DND-41 (cell line): Measurements from ENCODE around the gene UNC5C.

Source experiments
- ATAC-seq: fragments of 200-7000 bp; cut with Tn5 transposase; 3 replicates; pipeline ENCODE4 v1.9.1; 2021; ENCODE audit warnings: low read depth; ENCODE audit not compliant: insufficient read depth
- DNase-seq: peaks from one replicate; pipeline ENCODE4 v3.0.0-alpha.2; 2020
- H2AFZ ChIP-seq: 2 replicates; pipeline ENCODE4 v1.6.0; 2012; ENCODE audit warnings: low read depth, low read length
- H3K27ac ChIP-seq: 2 replicates; pipeline ENCODE4 v1.5.1; 2012; ENCODE audit warnings: low read length, inconsistent platforms
- H3K27me3 ChIP-seq: fragments of 200-600 bp; sonication (generic); 2 replicates; pipeline ENCODE4 v1.6.0; 2012; ENCODE audit warnings: low read length, mild to moderate bottlenecking, inconsistent platforms; ENCODE audit not compliant: insufficient read depth, poor library complexity
- H3K36me3 ChIP-seq: 2 replicates; pipeline ENCODE4 v1.5.1; 2012; ENCODE audit warnings: low read length, inconsistent platforms; ENCODE audit not compliant: insufficient read depth
- H3K4me1 ChIP-seq: 2 replicates; pipeline ENCODE4 v1.5.1; 2012; ENCODE audit warnings: mild to moderate bottlenecking, low read length; ENCODE audit not compliant: insufficient read depth
- H3K4me2 ChIP-seq: 2 replicates; pipeline ENCODE4 v1.6.0; 2012; ENCODE audit warnings: mild to moderate bottlenecking, moderate library complexity, low read length, inconsistent platforms; ENCODE audit not compliant: insufficient read depth
- H3K4me3 ChIP-seq, 2 experiments: fragments of 200-600 bp in 1 of 2; shearing (Covaris generic) in 1 of 2; 2 replicates each; pipeline ENCODE4 v1.5.1; 2012 to 2016; ENCODE audit warnings: inconsistent platforms in 2 of 2, low read length in 2 of 2, mild to moderate bottlenecking in 2 of 2, low read depth in 1 of 2, moderate library complexity in 1 of 2
- H3K79me2 ChIP-seq: 2 replicates; pipeline ENCODE4 v1.6.0; 2012; ENCODE audit warnings: low read length, inconsistent platforms; ENCODE audit not compliant: insufficient read depth
- H3K9ac ChIP-seq: 2 replicates; pipeline ENCODE4 v1.6.0; 2012; ENCODE audit warnings: low read depth, mild to moderate bottlenecking, inconsistent platforms, low read length, moderate library complexity
- H3K9me3 ChIP-seq: 2 replicates; pipeline ENCODE4 v1.5.1; 2012; ENCODE audit warnings: low read length, moderate library complexity, mild to moderate bottlenecking, inconsistent platforms; ENCODE audit not compliant: insufficient read depth, severe bottlenecking
- H4K20me1 ChIP-seq: 2 replicates; pipeline ENCODE4 v1.6.0; 2012; ENCODE audit warnings: low read length; ENCODE audit not compliant: insufficient read depth
- CTCF ChIP-seq: IDR thresholded peaks from 2 replicates; pipeline ENCODE4 v1.5.1; 2012; ENCODE audit warnings: borderline replicate concordance, low read length, moderate library complexity, mild to moderate bottlenecking; ENCODE audit not compliant: poor library complexity, severe bottlenecking; ENCODE audit errors: extremely low read depth
- EZH2 ChIP-seq: IDR thresholded peaks from 3 replicates; pipeline ENCODE4 v1.6.1; 2012; ENCODE audit warnings: borderline replicate concordance, low read depth, mild to moderate bottlenecking, moderate library complexity, low read length, inconsistent platforms; ENCODE audit not compliant: severe bottlenecking

UNC5C gene

GRCh38 chr4:95541889-95542607 is 6.7 kb downstream of the UNC5C start:
- TF ChIP-seq CTCF (no peak), EZH2 (no peak)
- Histone ChIP-seq H3K4me1 (no peaks in the 10 kb centered on the region), H2AFZ (no peak overlapping the region)

GRCh38 chr4:95541094-95541493 is 7.7 kb downstream of the UNC5C start:
- DNase-seq: no peak
- Histone ChIP-seq H3K27ac (no peak overlapping the region), H3K9ac (no peak overlapping the region), H3K4me2 (no peak overlapping the region), H3K27me3 (no peaks in the 10 kb centered on the region), H2AFZ (no peak overlapping the region), H3K4me3 (no peak overlapping the region), H3K36me3 (no peaks in the 10 kb centered on the region), H3K79me2 (no peaks in the 10 kb centered on the region), H4K20me1 (no peaks in the 10 kb centered on the region), H3K4me1 (no peaks in the 10 kb centered on the region), H3K9me3 (no peaks in the 10 kb centered on the region)
- no peak for ATAC-seq
- no peak for TF ChIP-seq EZH2
- no peak for TF ChIP-seq CTCF

More at GRCh38 chr4:95541889-95542607, 6.7 kb downstream of the UNC5C start:
- H3K4me3 ChIP-seq: no peak overlapping the region
- H4K20me1 ChIP-seq: no peaks in the 10 kb centered on the region
- no peaks in the 10 kb centered on the region for H3K9me3 ChIP-seq
- no peaks in the 10 kb centered on the region for H3K79me2 ChIP-seq
- no peak overlapping the region for H3K9ac ChIP-seq
- ATAC-seq (no peak), DNase-seq (no peak)
- no peaks in the 10 kb centered on the region for H3K27me3 ChIP-seq
- no peak overlapping the region for H3K4me2 ChIP-seq
- H3K36me3 ChIP-seq: no peaks in the 10 kb centered on the region
- H3K27ac ChIP-seq: no peak overlapping the region

GRCh38 chr4:95540227-95540626 is 8.5 kb downstream of the UNC5C start:
- Histone ChIP-seq H4K20me1 (no peaks in the 10 kb centered on the region), H3K4me3 (no peak overlapping the region), H3K4me1 (no peaks in the 10 kb centered on the region), H3K27ac (no peak overlapping the region), H2AFZ (no peak overlapping the region), H3K79me2 (no peaks in the 10 kb centered on the region), H3K9me3 (no peaks in the 10 kb centered on the region), H3K9ac (no peak overlapping the region), H3K27me3 (no peaks in the 10 kb centered on the region), H3K4me2 (no peak overlapping the region), H3K36me3 (no peaks in the 10 kb centered on the region)
- ATAC-seq: no peak
- no peak for TF ChIP-seq EZH2
- no peak for TF ChIP-seq CTCF
- DNase-seq: no peak

GRCh38 chr4:95539106-95539505 is 9.7 kb downstream of the UNC5C start:
- H3K9me3 ChIP-seq: no peaks in the 10 kb centered on the region
- ATAC-seq (no peak), DNase-seq (no peak)
- no peaks in the 10 kb centered on the region for H4K20me1 ChIP-seq
- TF ChIP-seq CTCF (no peak), EZH2 (no peak)
- peaks cover 1% of the 10 kb centered on the region for H3K4me1 ChIP-seq
- no peaks in the 10 kb centered on the region for H3K27me3 ChIP-seq
- H3K27ac ChIP-seq: no peak overlapping the region
- H2AFZ ChIP-seq: no peak overlapping the region
- H3K79me2 ChIP-seq: no peaks in the 10 kb centered on the region
- H3K9ac ChIP-seq: no peak overlapping the region
- H3K36me3 ChIP-seq: no peaks in the 10 kb centered on the region
- H3K4me2 ChIP-seq: no peak overlapping the region
- no peak overlapping the region for H3K4me3 ChIP-seq
